Esophagus (tissue), 2 donors: ENCODE data around the gene UQCR11. TPM values are rescaled to one million over a fixed set of nuclear protein-coding genes. Genes with fewer than 3 reads are reported as not detected.

Experiments used
- H3K27ac ChIP-seq, 2 donors: one replicate each; pipeline ENCODE4 v1.5.1; 2013; ENCODE audit warnings: low read depth in 2 of 2, mild to moderate bottlenecking in 2 of 2, inconsistent platforms in 1 of 2, low read length in 1 of 2, moderate library complexity in 1 of 2
- H3K27me3 ChIP-seq, 2 donors: one replicate each; pipeline ENCODE4 v1.6.1; 2013; ENCODE audit warnings: low read length in 2 of 2, control low read depth in 1 of 2, mild to moderate bottlenecking in 1 of 2; ENCODE audit not compliant: insufficient read depth in 2 of 2, control insufficient read depth in 1 of 2
- H3K36me3 ChIP-seq, 2 donors: one replicate each; pipeline ENCODE4 v1.6.1; 2013; ENCODE audit warnings: low read length in 1 of 2; ENCODE audit not compliant: control insufficient read depth in 2 of 2, insufficient read depth in 2 of 2
- H3K4me1 ChIP-seq, 2 donors: one replicate each; pipeline ENCODE4 v1.6.1; 2013; ENCODE audit warnings: low read length in 1 of 2; ENCODE audit not compliant: control insufficient read depth in 2 of 2, insufficient read depth in 2 of 2
- H3K4me3 ChIP-seq, 2 donors: one replicate each; pipeline ENCODE4 v1.5.1; 2013; ENCODE audit warnings: low read length in 2 of 2, mild to moderate bottlenecking in 2 of 2, low read depth in 1 of 2, moderate library complexity in 1 of 2
- H3K9me3 ChIP-seq, 2 donors: one replicate each; pipeline ENCODE4 v1.6.1; 2013; ENCODE audit warnings: mild to moderate bottlenecking in 2 of 2, low read depth in 1 of 2, low read length in 1 of 2, moderate library complexity in 1 of 2; ENCODE audit not compliant: control insufficient read depth in 2 of 2, insufficient read depth in 1 of 2
- WGBS, 2 donors: extraction: QIAGEN DNeasy Blood & Tissue Kit; methylation state at CpG; one replicate each; pipeline ENCODE4 v1.1.7; 2013; 5-methylcytosine and 5-hydroxymethylcytosine counted together
- polyA plus RNA-seq, 2 donors: library from polyadenylated mRNA; stranded (reverse); fragments of 200-250 nt; gene quantifications; one replicate each; pipeline ENCODE4 v1.2.3, GENCODE V29; 2013
- donor health status: healthy with polysubstance abuse.
- donor health status: Bipolar disorder and iron deficiency.

Gene UQCR11
- polyA plus RNA-seq, 2 donors: 70.5 to 105 TPM

DNA sequence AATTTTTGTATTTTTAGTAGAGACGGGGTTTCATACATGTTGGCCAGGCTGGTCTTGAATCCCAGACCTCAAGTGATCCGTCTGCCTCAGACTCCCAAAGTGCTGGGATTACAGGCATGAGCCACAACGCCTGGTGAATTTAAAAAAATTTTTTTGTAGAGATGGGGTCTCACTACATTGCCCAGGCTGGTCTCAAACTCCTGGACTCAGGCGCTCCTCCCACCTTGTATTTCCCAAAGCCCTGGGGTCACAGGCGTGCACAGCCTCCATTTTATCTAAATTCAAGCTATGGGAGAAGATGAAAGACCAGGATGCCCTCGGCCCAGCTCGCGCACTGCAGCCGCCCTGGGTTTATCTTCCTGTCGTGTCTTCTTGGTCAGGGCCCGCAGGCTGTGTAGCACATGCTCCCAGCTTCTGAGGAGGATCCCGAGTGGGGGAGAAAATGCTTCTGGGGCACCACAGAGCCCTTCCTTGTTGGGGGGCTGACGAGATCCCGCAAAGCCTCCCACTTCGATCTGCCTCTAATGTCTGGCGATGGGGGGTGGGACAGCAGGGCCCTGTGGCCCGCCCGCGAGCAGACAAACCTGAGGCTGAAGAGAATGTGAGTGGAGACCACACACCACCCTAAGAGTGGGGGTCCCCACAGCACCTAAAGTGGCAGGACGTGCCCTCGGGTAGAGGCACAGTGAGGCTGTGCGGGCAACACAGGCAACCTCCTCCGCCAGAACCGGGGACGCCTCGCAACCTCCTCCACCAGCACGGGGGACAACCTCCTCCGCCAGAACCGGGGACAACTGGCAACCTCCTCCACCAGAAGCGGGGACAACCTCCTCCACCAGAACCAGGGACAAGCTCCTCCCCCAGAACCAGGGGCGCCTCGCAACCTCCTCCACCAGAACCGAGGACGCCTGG is 31.3 kb upstream of the UQCR11 start:
- peaks cover 0 to 5% of the 10 kb centered on the region in 2 donors for H3K9me3 ChIP-seq
- H3K27me3 ChIP-seq: no peaks in the 10 kb centered on the region
- no peak overlapping the region for H3K4me3 ChIP-seq
- H3K4me1 ChIP-seq: peaks cover 0 to 4% of the 10 kb centered on the region in 2 donors
- whole genome bisulfite sequencing, 2 donors: 97% methylated on average over 34 of the region's 34 CpGs
- peaks cover 4 to 10% of the 10 kb centered on the region in 2 donors for H3K36me3 ChIP-seq
- H3K27ac ChIP-seq: no peak overlapping the region

DNA sequence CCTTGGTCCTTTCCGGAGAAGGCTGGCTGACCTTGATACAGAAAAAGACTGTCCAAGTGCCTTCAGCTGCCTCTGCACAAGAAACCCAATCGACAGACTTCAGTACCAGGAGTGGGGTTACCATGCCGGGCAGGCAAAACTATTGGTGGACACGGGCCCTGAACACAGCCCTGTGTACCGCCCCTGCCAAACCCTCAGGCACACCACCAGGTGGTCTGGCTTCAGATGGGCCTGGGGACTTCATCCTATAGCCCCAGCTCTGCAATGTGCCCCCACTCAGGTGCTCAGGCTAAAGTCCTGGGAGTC is 29.6 kb upstream of the UQCR11 start:
- H3K27me3 ChIP-seq: no peaks in the 10 kb centered on the region
- no peak overlapping the region for H3K4me3 ChIP-seq
- peaks cover 4 to 10% of the 10 kb centered on the region in 2 donors for H3K36me3 ChIP-seq
- H3K27ac ChIP-seq: no peak overlapping the region
- 98 to 100% methylated on average over 5 of the region's 5 CpGs for WGBS, 2 donors
- peaks cover 0 to 5% of the 10 kb centered on the region in 2 donors for H3K9me3 ChIP-seq
- H3K4me1 ChIP-seq: peaks cover 0 to 4% of the 10 kb centered on the region in 2 donors

DNA sequence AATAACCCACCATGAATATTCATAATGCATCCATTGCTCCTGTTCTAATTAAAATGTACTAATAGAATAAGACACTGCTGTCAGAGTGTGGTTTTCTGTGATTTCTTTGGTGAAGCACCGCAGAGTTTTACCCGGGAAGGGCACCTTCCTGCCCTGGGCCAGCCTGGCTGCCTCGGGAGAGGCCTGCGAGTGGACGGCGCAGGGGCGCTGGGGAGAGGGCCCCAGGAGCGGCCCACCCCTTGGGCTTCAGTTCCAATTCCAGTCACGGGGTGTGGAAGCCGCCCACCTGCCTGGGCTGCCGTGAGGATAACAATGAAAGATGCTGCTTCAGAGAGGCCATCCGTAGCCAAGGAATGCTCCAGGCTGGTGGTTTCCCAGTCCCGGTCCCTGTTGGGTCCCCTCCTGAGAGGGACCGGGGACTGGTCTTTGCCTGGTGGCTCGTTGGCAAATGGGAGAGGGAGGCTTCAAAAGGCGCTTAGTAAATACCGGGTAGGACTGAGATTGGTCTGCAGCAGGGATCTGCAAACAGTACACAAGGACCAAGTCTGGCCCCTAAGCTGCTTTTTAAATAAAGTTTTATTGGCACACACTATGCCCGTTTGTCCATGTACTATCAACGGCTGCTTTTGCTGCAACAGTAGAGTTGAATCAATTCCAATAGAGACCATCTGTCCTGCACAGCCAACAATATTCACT is 29.1 kb upstream of the UQCR11 start:
- Histone ChIP-seq H3K27me3 (no peaks in the 10 kb centered on the region), H3K27ac (no peak overlapping the region), H3K4me1 (peaks cover 0 to 4% of the 10 kb centered on the region in 2 donors), H3K36me3 (peaks cover 4 to 10% of the 10 kb centered on the region in 2 donors), H3K9me3 (peaks cover 0 to 5% of the 10 kb centered on the region in 2 donors), H3K4me3 (no peak overlapping the region)
- WGBS, 2 donors: 93 to 95% methylated on average over 19 of the region's 19 CpGs

DNA sequence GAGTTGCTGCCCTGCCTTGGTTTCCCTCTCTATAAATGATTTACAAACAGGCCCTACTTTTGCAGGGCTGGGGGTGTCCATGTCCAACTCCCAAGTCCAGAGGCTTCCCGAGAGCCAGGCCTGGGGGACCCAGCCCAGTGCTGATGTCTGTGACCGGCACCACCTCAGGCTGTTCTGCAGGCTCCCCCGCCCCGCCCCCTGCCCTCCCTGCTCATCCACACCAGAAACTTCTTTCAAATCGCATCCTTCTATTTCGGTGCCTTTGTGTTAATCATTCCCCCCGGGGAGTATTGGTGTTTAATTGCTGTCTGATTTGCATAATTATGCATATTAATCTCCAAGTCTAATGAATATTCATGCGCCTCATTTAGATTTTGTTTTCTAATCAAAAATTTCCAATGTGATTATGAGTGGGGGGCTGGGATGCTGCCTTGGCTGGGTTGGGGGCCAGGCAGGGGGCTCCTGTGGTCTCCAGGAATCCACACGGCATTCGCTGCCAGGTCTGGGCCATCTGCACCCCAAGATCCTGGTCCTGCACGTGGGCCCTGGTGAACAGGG is 28.1 kb upstream of the UQCR11 start:
- Histone ChIP-seq H3K36me3 (peaks cover 4 to 10% of the 10 kb centered on the region in 2 donors), H3K27ac (no peak overlapping the region), H3K4me3 (no peak overlapping the region), H3K4me1 (peaks cover 0 to 4% of the 10 kb centered on the region in 2 donors), H3K9me3 (peaks cover 0 to 5% of the 10 kb centered on the region in 2 donors), H3K27me3 (no peaks in the 10 kb centered on the region)
- 89% methylated on average over 10 to 11 of the region's 11 CpGs for WGBS, 2 donors

DNA sequence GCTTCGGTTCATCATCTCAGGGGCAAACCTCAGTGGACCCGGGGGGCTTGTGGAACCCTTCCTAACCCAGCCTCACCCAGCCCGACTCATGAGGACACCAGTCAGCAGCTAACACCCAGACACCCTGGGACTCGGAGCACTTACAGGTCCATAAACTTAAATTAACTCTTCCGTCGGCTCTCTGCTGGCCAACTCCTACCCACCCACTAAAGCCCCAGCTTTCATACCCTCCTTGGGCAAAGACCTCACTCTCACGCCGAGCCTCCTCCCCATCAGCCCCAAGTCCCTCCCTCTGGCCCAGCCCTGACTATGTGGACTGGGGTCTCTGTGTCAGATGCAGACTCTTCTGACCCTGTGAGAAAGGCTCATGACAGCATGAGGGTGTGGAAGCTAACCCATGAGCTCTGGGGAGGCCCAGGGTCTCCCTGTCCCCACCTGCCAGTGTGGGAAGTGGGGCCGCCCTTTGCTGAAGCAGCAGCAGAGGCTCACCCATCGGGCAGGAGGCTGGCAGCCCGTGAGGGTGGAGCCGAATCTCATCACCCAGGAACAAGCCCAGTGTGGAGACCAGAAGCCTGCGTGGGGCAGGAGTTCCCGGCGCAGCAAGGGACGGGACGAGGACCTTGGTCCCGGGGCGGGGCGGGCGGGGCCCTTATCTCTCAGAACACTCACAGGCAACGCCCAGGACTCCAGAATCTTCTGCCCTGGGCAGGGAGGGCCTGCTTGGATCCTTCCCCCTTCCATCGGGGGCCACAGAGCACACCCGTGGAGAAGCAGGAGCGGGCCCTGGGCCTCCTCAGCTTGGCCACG is 27.4 kb upstream of the UQCR11 start:
- H3K27me3 ChIP-seq: no peaks in the 10 kb centered on the region
- no peak overlapping the region for H3K4me3 ChIP-seq
- peaks cover 4 to 10% of the 10 kb centered on the region in 2 donors for H3K36me3 ChIP-seq
- no peak overlapping the region for H3K27ac ChIP-seq
- WGBS, 2 donors: 86 to 89% methylated on average over 26 of the region's 26 CpGs
- peaks cover 0 to 4% of the 10 kb centered on the region in 2 donors for H3K4me1 ChIP-seq
- H3K9me3 ChIP-seq: peaks cover 0 to 5% of the 10 kb centered on the region in 2 donors

DNA sequence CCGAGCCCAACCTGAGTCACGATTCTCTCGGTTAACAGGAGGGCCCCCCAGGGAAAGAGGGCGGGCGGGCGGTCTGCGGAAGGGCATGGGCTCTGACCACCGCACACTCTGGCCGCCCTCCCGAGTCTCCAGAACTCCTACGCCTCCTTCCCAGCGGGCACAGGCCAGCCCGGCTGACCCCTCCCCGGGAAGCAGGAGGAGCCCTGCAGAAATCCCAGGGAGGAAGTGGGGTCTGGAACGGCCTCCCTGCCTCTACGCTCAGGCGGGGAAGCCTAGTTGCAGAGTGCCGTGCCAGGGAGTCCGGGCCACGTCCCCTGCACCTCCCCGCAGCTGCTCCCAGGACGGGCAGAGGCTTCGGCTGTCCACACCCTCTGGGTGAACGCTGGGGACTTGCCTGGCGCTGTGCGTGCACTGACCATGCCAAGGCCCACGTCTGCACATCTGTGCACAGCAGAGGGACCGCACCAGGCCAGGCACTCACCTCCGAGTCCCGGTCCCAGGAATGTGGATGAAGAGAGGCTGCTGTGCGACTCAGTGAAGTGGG is 26.4 kb upstream of the UQCR11 start:
- WGBS, 2 donors: 92 to 95% methylated on average over 31 of the region's 31 CpGs
- Histone ChIP-seq H3K27ac (no peak overlapping the region), H3K4me3 (no peak overlapping the region), H3K9me3 (peaks cover 0 to 2% of the 10 kb centered on the region in 2 donors), H3K4me1 (peaks cover 0 to 4% of the 10 kb centered on the region in 2 donors), H3K27me3 (no peaks in the 10 kb centered on the region), H3K36me3 (peaks cover 4 to 13% of the 10 kb centered on the region in 2 donors)

DNA sequence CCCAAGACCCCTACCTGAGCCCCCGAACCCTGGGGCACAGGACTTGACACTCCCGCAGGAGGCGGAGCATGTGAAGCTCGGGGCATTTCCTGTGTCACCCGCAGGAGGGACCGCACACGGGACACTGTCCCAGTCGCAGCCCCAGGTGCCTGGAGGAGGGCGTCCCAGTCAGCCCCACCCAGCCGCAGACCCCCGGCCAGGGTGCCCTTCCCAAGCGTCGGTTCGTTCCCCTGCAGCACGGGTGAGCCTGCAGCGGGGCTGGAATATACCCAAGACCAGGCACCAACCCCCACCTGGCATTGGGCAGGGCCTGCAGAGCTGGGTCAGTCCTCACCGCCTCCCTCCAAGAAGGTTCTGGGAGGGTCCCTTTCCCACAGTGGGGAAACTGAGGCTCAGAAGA is 25.5 kb upstream of the UQCR11 start:
- WGBS, 2 donors: 92% methylated on average over 17 of the region's 17 CpGs

DNA sequence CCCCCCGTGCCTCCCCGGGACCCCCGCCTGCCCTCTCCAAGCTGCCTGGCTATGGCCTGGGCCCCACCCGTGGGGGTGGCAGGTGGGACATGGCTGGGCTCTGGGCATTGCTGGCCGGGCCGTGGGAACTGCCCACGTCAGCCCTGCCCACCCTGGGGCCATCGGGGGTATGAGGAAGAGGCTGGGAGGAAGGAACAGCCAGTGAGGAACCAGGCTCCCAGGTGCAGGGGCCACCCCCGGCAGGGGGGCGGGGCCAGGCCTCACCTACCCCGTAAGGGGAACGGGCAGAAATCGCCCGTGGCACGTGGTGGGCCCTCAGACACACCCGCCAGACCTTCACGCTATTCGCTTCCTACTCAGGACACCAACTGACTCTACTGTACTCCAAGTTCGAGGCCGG is 24.8 kb upstream of the UQCR11 start:
- H3K27me3 ChIP-seq: no peaks in the 10 kb centered on the region
- peaks cover 0 to 2% of the 10 kb centered on the region in 2 donors for H3K9me3 ChIP-seq
- H3K4me1 ChIP-seq: peaks cover 0 to 4% of the 10 kb centered on the region in 2 donors
- WGBS, 2 donors: 90 to 91% methylated on average over 20 of the region's 20 CpGs
- H3K4me3 ChIP-seq: no peak overlapping the region
- peaks cover 4 to 17% of the 10 kb centered on the region in 2 donors for H3K36me3 ChIP-seq
- no peak overlapping the region for H3K27ac ChIP-seq

More for the DNA sequence above, 25.5 kb upstream of the UQCR11 start:
- Histone ChIP-seq H3K4me1 (peaks cover 0 to 4% of the 10 kb centered on the region in 2 donors), H3K9me3 (peaks cover 0 to 2% of the 10 kb centered on the region in 2 donors), H3K27me3 (no peaks in the 10 kb centered on the region), H3K27ac (no peak overlapping the region), H3K36me3 (peaks cover 4 to 13% of the 10 kb centered on the region in 2 donors), H3K4me3 (no peak overlapping the region)
